Keratinocyte (primary cell): ENCODE results near the gene MAGI1. TPM values are rescaled to one million over a fixed set of nuclear protein-coding genes. Genes with fewer than 3 reads are reported as not detected.

ENCODE experiments used
- DNase-seq: peaks from one replicate; pipeline ENCODE4 v3.0.0-alpha.2; 2011; ENCODE audit warnings: low read depth, missing footprints, low spot score
- FAIRE-seq: peaks from 2 replicates; lab custom pipeline; 2011; peaks lifted over from hg19 to GRCh38; lab: Jason Lieb, UNC
- H2AFZ ChIP-seq: 2 replicates; pipeline ENCODE4 v1.6.0; 2012; ENCODE audit warnings: low read length, control low read depth, inconsistent platforms; ENCODE audit not compliant: control insufficient read depth
- H3K27ac ChIP-seq: 2 replicates; pipeline ENCODE4 v1.5.1; 2011; ENCODE audit warnings: low read length; ENCODE audit not compliant: control insufficient read depth, insufficient read depth
- H3K27me3 ChIP-seq: 3 replicates; pipeline ENCODE4 v1.6.0; 2011; ENCODE audit warnings: low read length; ENCODE audit not compliant: control insufficient read depth, insufficient read depth; ENCODE audit errors: extremely low read depth
- H3K36me3 ChIP-seq, 2 experiments: 2 replicates in 1 of 2; 3 replicates in 1 of 2; pipeline ENCODE4 v1.5.1; 2011; ENCODE audit warnings: low read length in 2 of 2, mild to moderate bottlenecking in 1 of 2; ENCODE audit not compliant: control insufficient read depth in 2 of 2, insufficient read depth in 2 of 2; ENCODE audit errors: extremely low read depth in 1 of 2
- H3K4me1 ChIP-seq: 3 replicates; pipeline ENCODE4 v1.5.1; 2011; ENCODE audit warnings: low read length; ENCODE audit not compliant: control insufficient read depth, insufficient read depth; ENCODE audit errors: extremely low read depth
- H3K4me2 ChIP-seq: 3 replicates; pipeline ENCODE4 v1.6.0; 2011; ENCODE audit warnings: low read depth, low read length; ENCODE audit not compliant: control insufficient read depth, insufficient read depth; ENCODE audit errors: extremely low read depth
- H3K4me3 ChIP-seq, 3 experiments: fragments of 200-600 bp in 1 of 3; sonication (generic) in 1 of 3; 2 replicates in 2 of 3; 3 replicates in 1 of 3; pipeline ENCODE4 v1.5.1; 2011 to 2016; ENCODE audit warnings: low read length in 3 of 3, mild to moderate bottlenecking in 3 of 3, control low read depth in 2 of 3, inconsistent platforms in 1 of 3, low read depth in 1 of 3, mixed read lengths in 1 of 3, mixed run types in 1 of 3, moderate library complexity in 1 of 3; ENCODE audit not compliant: control insufficient read depth in 2 of 3, insufficient read depth in 2 of 3; ENCODE audit errors: extremely low read depth in 1 of 3
- H3K79me2 ChIP-seq: 2 replicates; pipeline ENCODE4 v1.6.0; 2012; ENCODE audit warnings: low read length; ENCODE audit not compliant: control insufficient read depth, insufficient read depth
- H3K9ac ChIP-seq: 3 replicates; pipeline ENCODE4 v1.6.0; 2011; ENCODE audit warnings: low read length; ENCODE audit not compliant: control insufficient read depth, insufficient read depth; ENCODE audit errors: extremely low read depth
- H3K9me1 ChIP-seq: 3 replicates; pipeline ENCODE4 v1.6.0; 2011; ENCODE audit warnings: low read length; ENCODE audit not compliant: control insufficient read depth, insufficient read depth; ENCODE audit errors: extremely low read depth
- H3K9me3 ChIP-seq: 2 replicates; pipeline ENCODE4 v1.5.1; 2012; ENCODE audit warnings: low read depth, low read length; ENCODE audit not compliant: control insufficient read depth
- H4K20me1 ChIP-seq: 3 replicates; pipeline ENCODE4 v1.6.0; 2011; ENCODE audit warnings: low read length; ENCODE audit not compliant: control insufficient read depth, insufficient read depth; ENCODE audit errors: extremely low read depth
- EZH2 ChIP-seq: IDR thresholded peaks from one replicate; pipeline ENCODE4 v1.6.1; 2012; ENCODE audit warnings: inconsistent platforms, mild to moderate bottlenecking, low read length, moderate library complexity
- dilution Hi-C: fragments of 300-500 bp; cut with MboI; formaldehyde crosslinking; loops from one replicate; pipeline ENCODE4 v1.7.0; 2020; ENCODE audit warnings: low sequenced_read_pairs; ENCODE audit not compliant: extremely low pct_ligation_motif_present
- polyA plus RNA-seq, 5 experiments: library from polyadenylated mRNA; depleted of rRNA in 3 of 5; stranded (reverse) in 3 of 5; stranded (forward) in 1 of 5; unstranded in 1 of 5; fragments of >200 nt; gene quantifications; 1 replicate in 1 of 5; 2 replicates in 3 of 5; 3 replicates in 1 of 5; pipeline versions ENCODE4 v1.2.1 to v1.2.3, GENCODE V29; 2011 to 2012; ENCODE audit warnings: missing spikeins in 2 of 5, low read depth in 1 of 5, low replicate concordance in 1 of 5
- TF ChIP-seq, protein P1 (sequence below), 3 experiments: IDR thresholded peaks in 1 of 3; conservative IDR thresholded peaks in 1 of 3; optimal IDR thresholded peaks in 1 of 3; 2 replicates in 2 of 3; 3 replicates in 1 of 3; pipeline versions ENCODE3 to v1.5.1; 2011; ENCODE audit warnings: low read length in 3 of 3, mild to moderate bottlenecking in 3 of 3, moderate library complexity in 2 of 3, control low read depth in 1 of 3, inconsistent platforms in 1 of 3; ENCODE audit not compliant: insufficient read depth in 2 of 3; ENCODE audit errors: extremely low read depth in 1 of 3

The MAGI1 gene
- polyA plus RNA-seq, 1 donor (not counting 4 experiments of a cell fraction or from before 2014, with no cell fraction given): 10.9 TPM

DNA sequence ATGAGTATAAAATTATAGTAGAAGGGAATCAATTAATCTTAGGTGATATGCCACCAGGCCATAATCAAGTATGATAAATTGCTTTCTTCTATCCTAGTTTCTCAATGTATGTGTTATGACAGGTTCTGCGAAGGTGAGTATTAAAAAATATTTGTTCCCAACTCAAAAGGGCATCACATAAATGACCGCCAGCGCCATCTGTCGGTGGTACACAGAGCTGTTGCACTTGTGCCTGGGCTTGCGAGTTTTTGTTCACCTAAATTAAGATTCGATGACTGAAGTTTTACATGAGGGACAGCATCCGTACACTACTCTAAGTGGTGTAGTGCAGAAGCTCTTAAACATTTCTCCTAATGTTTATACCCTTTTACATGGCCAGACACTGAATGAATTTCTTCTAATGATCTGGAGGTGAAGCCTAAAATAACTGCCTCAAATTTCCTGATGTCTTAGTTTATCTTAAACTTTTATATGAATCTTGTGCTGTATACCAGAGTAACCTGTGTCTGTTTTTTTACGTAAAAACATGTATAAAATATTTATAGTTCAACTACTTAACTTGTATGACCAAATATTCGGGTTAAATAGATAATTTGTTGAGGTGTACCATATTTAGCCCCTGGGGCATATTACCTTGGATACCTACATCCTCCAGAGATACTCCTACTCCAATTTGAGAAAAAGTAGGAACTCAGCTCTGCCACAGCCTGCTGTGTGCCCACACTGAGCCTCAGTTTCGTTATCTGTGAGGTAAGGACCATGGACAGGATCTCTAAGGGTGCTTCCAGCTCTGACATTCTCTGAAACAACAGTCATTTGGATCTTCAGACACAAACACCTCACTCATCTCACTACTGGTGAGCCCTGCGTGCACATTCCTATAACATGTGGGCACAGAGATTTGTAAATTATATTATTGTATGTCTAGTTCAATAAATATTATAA, 365.6 kb downstream of the MAGI1 start:
- no peak for TF ChIP-seq EZH2
- TF ChIP-seq, protein P1, sequence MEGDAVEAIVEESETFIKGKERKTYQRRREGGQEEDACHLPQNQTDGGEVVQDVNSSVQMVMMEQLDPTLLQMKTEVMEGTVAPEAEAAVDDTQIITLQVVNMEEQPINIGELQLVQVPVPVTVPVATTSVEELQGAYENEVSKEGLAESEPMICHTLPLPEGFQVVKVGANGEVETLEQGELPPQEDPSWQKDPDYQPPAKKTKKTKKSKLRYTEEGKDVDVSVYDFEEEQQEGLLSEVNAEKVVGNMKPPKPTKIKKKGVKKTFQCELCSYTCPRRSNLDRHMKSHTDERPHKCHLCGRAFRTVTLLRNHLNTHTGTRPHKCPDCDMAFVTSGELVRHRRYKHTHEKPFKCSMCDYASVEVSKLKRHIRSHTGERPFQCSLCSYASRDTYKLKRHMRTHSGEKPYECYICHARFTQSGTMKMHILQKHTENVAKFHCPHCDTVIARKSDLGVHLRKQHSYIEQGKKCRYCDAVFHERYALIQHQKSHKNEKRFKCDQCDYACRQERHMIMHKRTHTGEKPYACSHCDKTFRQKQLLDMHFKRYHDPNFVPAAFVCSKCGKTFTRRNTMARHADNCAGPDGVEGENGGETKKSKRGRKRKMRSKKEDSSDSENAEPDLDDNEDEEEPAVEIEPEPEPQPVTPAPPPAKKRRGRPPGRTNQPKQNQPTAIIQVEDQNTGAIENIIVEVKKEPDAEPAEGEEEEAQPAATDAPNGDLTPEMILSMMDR (optimal IDR thresholded peaks at IDR 0.05 in 1 of 3, IDR thresholded peaks at IDR 0.05 in 1 of 3, conservative IDR thresholded peaks at IDR 0.05 in 1 of 3; ENCODE audit: extremely low read depth in 1 of 3, insufficient read depth in 2 of 3, low read length in 3 of 3): peak; percentile 81 to 87 (median 87)
- Histone ChIP-seq H3K4me3 (no peak overlapping the region), H3K27me3 (no peaks in the 10 kb centered on the region), H4K20me1 (peaks cover 6% of the 10 kb centered on the region), H3K27ac (no peak overlapping the region), H3K36me3 (no peaks in the 10 kb centered on the region), H3K79me2 (no peaks in the 10 kb centered on the region), H3K9ac (no peak overlapping the region), H3K9me3 (no peaks in the 10 kb centered on the region), H3K9me1 (no peaks in the 10 kb centered on the region), H3K4me2 (no peak overlapping the region), H2AFZ (no peak overlapping the region), H3K4me1 (peaks cover 2% of the 10 kb centered on the region)
- DNase-seq (peak; percentile 15), FAIRE-seq (no peak)
- dilution Hi-C loops: no loop called here

DNA sequence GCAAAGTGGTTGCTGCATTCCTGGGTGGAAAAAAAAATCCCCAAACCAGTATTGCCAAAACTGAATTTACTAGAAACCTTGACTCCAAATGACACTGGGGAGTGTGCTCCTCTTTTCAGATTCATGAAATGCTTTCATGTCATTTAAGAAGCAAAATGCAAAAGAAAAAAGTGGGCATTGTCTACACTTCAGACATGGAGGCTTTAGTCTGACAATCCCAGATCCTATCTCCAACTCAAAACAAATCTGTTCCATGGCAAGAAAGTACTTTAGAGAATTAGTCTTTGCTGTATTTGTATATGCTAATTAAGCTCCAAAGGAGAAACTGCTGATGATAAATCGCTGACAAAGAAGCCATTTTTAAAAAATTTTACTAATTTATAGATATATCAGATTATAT, 366.7 kb downstream of the MAGI1 start:
- Histone ChIP-seq H3K4me2 (no peak overlapping the region), H3K4me1 (peaks cover 2% of the 10 kb centered on the region), H3K4me3 (no peak overlapping the region), H3K9me1 (no peaks in the 10 kb centered on the region), H3K9me3 (no peaks in the 10 kb centered on the region), H3K9ac (no peak overlapping the region), H3K79me2 (no peaks in the 10 kb centered on the region), H2AFZ (no peak overlapping the region), H4K20me1 (peaks cover 4% of the 10 kb centered on the region), H3K36me3 (no peaks in the 10 kb centered on the region), H3K27ac (no peak overlapping the region), H3K27me3 (no peaks in the 10 kb centered on the region)
- FAIRE-seq (no peak), DNase-seq (no peak)
- dilution Hi-C loops: no loop called here
- TF ChIP-seq EZH2: no peak
- TF ChIP-seq, protein P1 (optimal IDR thresholded peaks at IDR 0.05 in 1 of 3, IDR thresholded peaks at IDR 0.05 in 1 of 3, conservative IDR thresholded peaks at IDR 0.05 in 1 of 3; ENCODE audit: extremely low read depth in 1 of 3, insufficient read depth in 2 of 3, low read length in 3 of 3): no peak
